GM23248 (cell line): ENCODE results near the gene RAC2.

Experiments
- EZH2 ChIP-seq: fragments of 200-600 bp; sonication (generic); IDR thresholded peaks from 2 replicates; pipeline ENCODE4 v1.6.1; 2018; ENCODE audit warnings: antibody characterized with exemption, mild to moderate bottlenecking; ENCODE audit not compliant: insufficient read depth, poor library complexity, severe bottlenecking
- EZH2phosphoT487 ChIP-seq: fragments of 200-600 bp; sonication (generic); IDR thresholded peaks from 2 replicates; pipeline ENCODE4 v1.6.1; 2018; ENCODE audit warnings: antibody characterized with exemption, moderate library complexity, mild to moderate bottlenecking, low read depth; ENCODE audit not compliant: insufficient read depth

- no peak for TF ChIP-seq EZH2
- no peak for TF ChIP-seq EZH2phosphoT487
Measured at GRCh38 chr22:37260155-37260795, 16.2 kb upstream of the RAC2 start.
